GM10847 (cell line): ENCODE data around the gene FBXL19.
A peak's percentile ranks its signal among the peaks of the same experiment; 100 is the strongest.

Experiments
- POLR2A ChIP-seq: IDR thresholded peaks from 2 replicates; pipeline ENCODE4 v1.6.1; 2011; ENCODE audit not compliant: insufficient read length; ENCODE audit errors: extremely low read depth

Gene FBXL19

DNA sequence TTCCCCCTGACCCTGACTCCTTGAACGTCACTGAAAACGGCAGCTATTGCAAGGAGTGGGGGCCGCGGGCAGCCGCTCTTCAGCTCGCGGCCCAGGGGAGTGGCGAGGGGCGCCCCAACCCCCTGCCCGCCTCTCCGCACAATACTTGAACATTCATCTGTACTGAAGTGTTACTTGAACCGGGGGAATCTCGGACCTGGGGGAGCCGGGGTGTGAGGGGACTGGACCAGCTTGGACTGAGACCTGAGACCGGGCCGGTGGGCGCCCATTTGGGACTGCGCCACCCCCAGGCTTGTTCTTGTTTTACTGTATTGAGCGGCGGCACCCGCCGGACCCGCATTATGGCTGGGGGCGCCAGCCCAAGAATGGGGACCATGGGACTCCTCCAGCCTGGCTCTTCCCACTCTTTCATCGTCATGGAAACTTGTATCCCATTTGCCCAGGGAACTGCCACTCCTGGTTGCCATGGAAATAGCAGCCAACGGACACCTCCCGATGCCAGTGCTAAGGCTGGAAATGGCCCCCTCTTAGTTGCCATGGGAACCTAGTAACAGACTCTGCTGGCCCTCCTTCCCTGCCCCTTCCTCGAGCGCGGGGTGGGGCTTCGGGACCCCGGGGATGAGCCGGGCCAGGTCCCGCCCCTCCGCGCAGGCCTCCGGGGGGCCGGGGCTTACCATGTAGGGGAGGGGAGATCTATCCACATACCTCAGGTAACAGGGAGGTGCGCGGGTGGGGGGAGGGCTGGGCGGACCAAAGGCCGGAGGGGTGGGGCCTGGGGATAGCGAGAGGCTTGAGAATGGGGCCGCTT is 24.7 kb downstream of the FBXL19 start:
- TF ChIP-seq POLR2A: no peak

DNA sequence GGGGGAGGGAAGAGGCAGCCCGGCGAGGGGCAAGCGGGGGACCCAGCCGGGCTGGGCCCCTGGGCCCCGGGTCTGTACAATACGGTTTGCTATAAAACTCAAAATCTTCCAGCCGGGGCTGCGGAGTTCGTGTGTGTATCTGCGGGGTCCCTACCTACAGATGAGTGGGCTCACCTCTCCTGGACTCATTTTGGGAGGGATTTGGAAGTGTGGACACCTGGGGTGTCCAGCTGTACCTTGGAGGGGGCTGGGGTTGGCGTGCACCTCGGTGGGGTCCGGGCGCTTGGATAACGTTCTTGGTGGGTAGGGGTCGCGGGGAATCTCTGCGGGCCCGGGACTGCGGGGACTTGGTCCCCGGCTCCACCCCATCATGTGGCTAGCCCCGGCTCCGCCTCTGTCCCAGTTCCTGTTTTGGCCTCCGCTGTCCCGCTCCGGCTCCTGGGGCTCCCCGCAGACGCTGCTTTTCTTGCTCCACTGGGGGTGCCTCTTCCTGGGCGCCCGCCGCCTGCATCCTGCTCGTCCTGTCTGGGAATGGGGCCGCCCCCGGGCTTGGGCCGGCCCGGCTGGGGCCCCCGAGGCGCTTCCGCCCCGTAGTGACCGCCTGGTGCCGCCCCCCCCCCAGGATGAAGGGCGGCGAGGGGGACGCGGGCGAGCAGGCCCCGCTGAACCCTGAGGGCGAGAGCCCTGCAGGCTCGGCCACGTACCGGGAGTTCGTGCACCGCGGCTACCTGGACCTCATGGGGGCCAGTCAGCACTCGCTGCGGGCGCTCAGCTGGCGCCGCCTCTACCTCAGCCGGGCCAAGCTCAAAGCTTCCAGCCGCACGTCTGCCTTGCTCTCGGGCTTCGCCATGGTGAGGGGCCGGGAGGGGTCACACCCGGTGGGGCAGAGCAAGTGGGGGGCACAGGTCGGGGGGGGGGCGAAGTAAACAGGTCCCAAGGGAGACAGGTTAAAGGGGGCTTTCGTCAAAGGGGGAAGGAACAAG is 25.6 kb downstream of the FBXL19 start, which contains the start of gene ORAI3:
Gene ORAI3 (plus strand): TSS at position 402 of the 983 bp plus-strand sequence. CDS start 222 bp downstream, at position 624.
- TF ChIP-seq POLR2A: peak; percentile 66

DNA sequence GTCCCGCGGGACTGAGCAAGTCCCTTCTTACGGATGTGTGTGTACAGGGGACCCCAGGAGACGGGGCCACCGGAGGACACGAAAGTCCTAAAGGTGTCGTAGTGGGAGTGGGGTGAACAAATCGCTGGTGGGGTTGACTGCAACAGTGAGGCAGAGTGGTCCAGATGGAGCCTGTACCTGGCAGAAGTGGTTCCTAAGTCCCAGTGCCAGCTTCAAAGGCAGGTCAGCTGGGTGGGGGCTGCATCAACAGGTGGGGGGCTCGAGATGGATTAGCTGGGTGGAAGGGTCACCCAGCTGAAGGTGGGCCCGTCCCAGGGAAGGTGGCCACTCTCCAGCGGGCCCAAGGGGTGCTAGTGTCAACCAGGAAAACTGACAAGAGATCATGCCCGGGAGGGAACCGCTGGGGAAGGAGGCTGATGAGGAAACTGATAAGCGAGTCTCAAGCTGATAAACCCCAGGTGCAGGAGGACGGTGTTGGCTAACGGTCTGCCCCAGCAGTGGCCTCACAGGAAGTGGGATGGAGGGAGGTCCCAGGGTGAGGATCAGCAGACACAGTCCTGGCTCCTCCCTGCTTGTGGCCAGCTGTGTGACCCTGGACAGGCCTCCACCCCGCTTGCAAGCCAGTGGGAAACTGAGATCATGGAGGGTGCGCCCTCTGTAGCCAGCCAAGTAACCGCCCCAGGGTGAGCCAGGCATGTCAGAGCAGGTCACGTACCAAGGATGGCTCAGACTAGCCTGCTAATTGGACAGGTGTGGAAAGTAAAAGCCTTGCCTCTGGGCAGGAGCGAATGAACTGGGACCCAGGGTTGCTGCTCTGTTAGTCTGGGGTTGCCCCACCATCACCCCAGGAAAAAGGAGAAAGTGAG is 26.5 kb downstream of the FBXL19 start:
- peak; percentile 64 for TF ChIP-seq POLR2A

- no peak for TF ChIP-seq POLR2A
Measured at GRCh38 chr16:30950516-30951065, 27.2 kb downstream of the FBXL19 start.

GRCh38 chr16:30951193-30951592 is 27.8 kb downstream of the FBXL19 start:
- no peak for TF ChIP-seq POLR2A

DNA sequence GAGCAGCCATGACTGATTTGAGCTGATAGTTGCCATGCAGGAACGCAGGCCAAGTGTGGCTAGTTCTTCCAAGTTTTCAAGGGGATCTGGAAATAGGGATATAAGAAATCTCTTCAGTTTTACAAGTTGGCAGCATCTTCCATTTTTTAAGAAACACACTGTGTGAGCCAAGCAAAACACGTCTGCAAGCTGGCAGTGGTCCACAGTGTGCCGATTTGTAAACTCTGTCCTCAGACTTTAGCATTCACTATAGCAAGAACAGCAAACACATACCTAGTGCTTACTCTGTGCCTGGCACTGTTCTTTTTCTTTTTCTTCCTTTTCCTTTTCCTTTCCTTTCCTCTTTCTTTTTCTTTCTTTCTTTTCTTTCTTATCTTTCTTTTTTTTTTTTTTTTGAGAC is 28.4 kb downstream of the FBXL19 start:
- TF ChIP-seq POLR2A: no peak

DNA sequence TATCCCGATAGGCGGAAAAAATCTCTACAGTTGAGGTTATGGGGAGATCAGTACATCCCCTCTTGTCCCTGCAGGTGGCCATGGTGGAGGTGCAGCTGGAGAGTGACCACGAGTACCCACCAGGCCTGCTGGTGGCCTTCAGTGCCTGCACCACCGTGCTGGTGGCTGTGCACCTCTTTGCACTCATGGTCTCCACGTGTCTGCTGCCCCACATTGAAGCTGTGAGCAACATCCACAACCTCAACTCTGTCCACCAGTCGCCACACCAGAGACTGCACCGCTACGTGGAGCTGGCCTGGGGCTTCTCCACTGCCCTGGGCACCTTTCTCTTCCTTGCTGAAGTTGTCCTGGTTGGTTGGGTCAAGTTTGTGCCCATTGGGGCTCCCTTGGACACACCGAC is 29.7 kb downstream of the FBXL19 start:
- no peak for TF ChIP-seq POLR2A

DNA sequence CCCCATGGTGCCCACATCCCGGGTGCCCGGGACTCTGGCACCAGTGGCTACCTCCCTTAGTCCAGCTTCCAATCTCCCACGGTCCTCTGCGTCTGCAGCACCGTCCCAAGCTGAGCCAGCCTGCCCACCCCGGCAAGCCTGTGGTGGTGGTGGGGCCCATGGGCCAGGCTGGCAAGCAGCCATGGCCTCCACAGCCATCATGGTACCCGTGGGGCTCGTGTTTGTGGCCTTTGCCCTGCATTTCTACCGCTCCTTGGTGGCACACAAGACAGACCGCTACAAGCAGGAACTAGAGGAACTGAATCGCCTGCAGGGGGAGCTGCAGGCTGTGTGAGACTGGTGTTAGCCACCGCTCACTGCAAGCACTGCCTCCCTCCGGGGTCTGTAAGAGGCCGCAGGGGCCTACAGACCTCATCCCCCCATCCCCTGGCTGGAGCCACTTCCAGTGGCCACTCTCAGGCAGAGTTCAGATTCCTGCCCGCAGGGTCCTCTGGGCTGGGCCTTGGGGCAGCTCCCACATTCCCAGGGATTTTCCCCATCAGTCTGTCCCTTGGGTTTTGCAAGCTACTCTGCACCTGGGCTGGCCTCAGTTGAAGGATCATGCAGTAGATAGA is 30.2 kb downstream of the FBXL19 start:
- TF ChIP-seq POLR2A: no peak

DNA sequence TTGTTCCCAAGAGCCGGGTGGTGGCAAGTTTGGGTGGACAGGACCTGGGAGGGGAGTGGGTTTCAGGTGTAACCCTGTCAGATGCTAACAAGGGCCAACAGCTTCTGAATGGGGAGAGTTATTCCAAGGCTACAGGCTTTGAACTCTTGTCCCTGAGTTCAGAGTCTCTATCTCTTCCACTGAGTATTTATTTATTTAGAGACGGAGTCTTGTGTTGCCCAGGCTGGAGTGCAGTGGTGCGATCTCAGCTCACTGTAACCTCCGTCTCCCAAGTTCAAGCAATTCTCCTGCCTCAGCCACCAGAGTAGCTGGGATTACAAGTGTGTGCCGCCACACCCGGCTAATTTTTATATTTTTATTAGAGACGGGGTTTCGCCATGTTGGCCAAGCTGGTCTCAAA is 31.6 kb downstream of the FBXL19 start:
- no peak for TF ChIP-seq POLR2A

DNA sequence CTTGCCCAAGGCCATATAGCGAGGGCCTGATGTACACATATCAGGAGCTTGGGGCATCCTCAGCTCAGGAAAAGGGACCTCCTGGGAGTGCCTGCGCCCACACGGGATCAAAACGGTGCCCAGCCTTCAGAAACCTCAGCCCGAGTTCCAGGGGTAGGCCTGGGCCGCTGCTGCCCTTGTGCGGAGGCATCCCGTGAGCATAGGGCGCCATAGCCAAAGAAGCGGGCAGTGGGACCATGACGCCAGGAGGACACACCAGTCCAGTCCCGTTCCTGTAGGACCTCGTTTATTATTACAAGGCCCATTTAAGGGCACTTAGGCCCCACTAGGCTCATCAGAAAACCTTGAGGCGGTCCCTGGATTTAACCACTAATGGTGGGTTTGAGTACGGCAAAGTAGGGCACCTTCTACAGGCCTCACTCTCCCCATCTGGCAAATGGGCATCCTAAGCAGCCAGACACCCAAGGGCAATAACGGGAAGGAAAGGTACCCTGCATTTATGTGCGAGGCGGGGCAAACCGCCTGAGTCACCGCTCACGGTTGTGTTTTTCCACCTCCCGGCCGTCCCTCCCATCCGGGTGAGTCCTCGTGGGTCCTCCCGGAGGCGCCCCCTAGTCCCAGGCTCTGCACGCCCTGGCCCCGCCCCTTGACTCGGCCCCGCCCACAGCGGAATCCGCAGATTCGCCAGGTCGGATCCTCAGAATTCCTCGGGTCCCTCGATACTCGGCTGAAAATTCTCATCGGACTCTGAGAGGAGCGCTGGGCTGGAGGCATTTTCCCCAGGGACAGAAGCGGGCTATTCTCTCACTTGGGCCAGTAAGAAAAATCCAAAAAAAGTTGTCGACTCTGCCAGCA is 33.5 kb downstream of the FBXL19 start:
- TF ChIP-seq POLR2A: no peak

GRCh38 chr16:30957456-30958174 is 34.2 kb downstream of the FBXL19 start, which contains the start of gene SETD1A:
TSS of gene SETD1A (plus strand) at chr16:30957754. CDS start at chr16:30958732, 978 bp downstream.
- peak; percentile 30 for TF ChIP-seq POLR2A

DNA sequence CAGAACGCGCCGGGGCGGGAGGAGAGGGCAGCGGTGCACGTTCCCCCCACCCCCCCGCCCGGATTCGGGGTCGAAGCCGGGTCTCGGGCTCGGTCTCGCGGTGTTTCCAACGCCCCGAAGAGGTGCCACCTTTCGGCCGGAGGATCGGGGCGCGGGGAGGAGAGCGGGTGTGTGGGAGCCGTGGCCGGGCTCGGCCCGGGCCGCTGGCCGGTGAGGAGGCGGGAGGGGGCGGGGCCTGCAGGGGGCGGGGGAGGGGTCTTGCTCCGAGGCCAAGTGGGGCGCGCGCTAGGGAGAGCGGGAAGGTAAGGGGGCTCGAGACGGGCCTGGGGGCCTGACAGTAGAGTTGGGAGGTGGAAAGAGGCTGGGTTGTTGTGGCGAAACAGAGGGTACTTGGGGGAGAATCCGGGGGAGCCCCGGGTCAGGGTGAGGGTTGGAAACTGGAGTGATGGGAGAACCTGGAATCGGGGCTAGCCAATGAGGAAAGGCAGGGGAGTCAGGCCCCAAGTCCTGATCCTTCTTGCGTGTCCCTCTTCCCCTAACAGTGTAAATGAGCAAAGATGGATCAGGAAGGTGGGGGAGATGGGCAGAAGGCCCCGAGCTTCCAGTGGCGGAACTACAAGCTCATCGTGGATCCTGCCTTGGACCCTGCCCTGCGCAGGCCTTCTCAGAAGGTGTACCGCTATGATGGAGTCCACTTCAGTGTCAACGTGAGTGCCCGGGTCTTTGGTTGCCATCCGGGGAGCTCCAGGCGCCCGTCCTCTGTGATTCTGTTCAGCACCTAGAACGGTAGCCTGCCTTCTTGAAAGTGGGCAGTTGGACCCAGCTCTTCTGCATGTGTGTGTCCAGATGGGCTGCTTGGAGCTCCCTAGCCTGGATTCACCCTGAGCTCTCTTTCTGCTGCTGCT is 35.1 kb downstream of the FBXL19 start:
- TF ChIP-seq POLR2A: no peak

GRCh38 chr16:30961384-30961783 is 38.0 kb downstream of the FBXL19 start:
- no peak for TF ChIP-seq POLR2A
